Measurements from ENCODE around the gene PARP15. TPM values are rescaled to one million over a fixed set of nuclear protein-coding genes. Genes with fewer than 3 reads are reported as not detected.

The PARP15 gene
- polyA plus RNA-seq, 1 donor (not counting 4 experiments of a cell fraction or from before 2014, with no cell fraction given) = 0.25 TPM

GRCh38 chr3:122557356-122557755, 20.1 kb upstream of the PARP15 start:
- Histone ChIP-seq H3K9me1 (ENCODE audit: control insufficient read depth, extremely low read depth, insufficient read depth, low read length) (no peaks in the 10 kb centered on the region), H3K9ac (ENCODE audit: control insufficient read depth, extremely low read depth, insufficient read depth, low read length) (no peak overlapping the region), H3K36me3 (ENCODE audit: control insufficient read depth in 2 of 2, extremely low read depth in 1 of 2, insufficient read depth in 2 of 2, low read length in 2 of 2) (peaks cover 5 to 23% of the 10 kb centered on the region in 2 experiments), H3K4me2 (ENCODE audit: control insufficient read depth, extremely low read depth, insufficient read depth, low read depth, low read length) (no peak overlapping the region), H4K20me1 (ENCODE audit: control insufficient read depth, extremely low read depth, insufficient read depth, low read length) (no peaks in the 10 kb centered on the region), H3K79me2 (ENCODE audit: control insufficient read depth, insufficient read depth, low read length) (no peaks in the 10 kb centered on the region), H3K27ac (ENCODE audit: control insufficient read depth, insufficient read depth, low read length) (no peak overlapping the region), H3K27me3 (ENCODE audit: control insufficient read depth, extremely low read depth, insufficient read depth, low read length) (no peaks in the 10 kb centered on the region), H3K4me3 (ENCODE audit: control insufficient read depth in 2 of 3, extremely low read depth in 1 of 3, insufficient read depth in 2 of 3, low read depth in 1 of 3, low read length in 3 of 3) (no peak overlapping the region), H3K4me1 (ENCODE audit: control insufficient read depth, extremely low read depth, insufficient read depth, low read length) (peaks cover 5% of the 10 kb centered on the region), H3K9me3 (ENCODE audit: control insufficient read depth, low read depth, low read length) (no peaks in the 10 kb centered on the region), H2AFZ (ENCODE audit: control insufficient read depth, low read length) (no peak overlapping the region)
- FAIRE-seq (no peak), DNase-seq (ENCODE audit: low read depth, low spot score) (no peak)
- dilution Hi-C loops (cut with MboI; ENCODE audit: extremely low pct_ligation_motif_present, low sequenced_read_pairs) = no loop called here
- TF ChIP-seq, protein P1, sequence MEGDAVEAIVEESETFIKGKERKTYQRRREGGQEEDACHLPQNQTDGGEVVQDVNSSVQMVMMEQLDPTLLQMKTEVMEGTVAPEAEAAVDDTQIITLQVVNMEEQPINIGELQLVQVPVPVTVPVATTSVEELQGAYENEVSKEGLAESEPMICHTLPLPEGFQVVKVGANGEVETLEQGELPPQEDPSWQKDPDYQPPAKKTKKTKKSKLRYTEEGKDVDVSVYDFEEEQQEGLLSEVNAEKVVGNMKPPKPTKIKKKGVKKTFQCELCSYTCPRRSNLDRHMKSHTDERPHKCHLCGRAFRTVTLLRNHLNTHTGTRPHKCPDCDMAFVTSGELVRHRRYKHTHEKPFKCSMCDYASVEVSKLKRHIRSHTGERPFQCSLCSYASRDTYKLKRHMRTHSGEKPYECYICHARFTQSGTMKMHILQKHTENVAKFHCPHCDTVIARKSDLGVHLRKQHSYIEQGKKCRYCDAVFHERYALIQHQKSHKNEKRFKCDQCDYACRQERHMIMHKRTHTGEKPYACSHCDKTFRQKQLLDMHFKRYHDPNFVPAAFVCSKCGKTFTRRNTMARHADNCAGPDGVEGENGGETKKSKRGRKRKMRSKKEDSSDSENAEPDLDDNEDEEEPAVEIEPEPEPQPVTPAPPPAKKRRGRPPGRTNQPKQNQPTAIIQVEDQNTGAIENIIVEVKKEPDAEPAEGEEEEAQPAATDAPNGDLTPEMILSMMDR (optimal IDR thresholded peaks at IDR 0.05 in 1 of 3, IDR thresholded peaks at IDR 0.05 in 1 of 3, conservative IDR thresholded peaks at IDR 0.05 in 1 of 3; ENCODE audit: extremely low read depth in 1 of 3, insufficient read depth in 2 of 3, low read length in 3 of 3) = no peak

- peaks cover 5 to 23% of the 10 kb centered on the region in 2 experiments for H3K36me3 ChIP-seq (ENCODE audit: control insufficient read depth in 2 of 2, extremely low read depth in 1 of 2, insufficient read depth in 2 of 2, low read length in 2 of 2)
- dilution Hi-C loops (cut with MboI; ENCODE audit: extremely low pct_ligation_motif_present, low sequenced_read_pairs) = no loop called here
These were observed 18.8 kb upstream of the PARP15 start for GRCh38 chr3:122558605-122559004.

More at GRCh38 chr3:122558605-122559004, 18.8 kb upstream of the PARP15 start:
- H3K9ac ChIP-seq (ENCODE audit: control insufficient read depth, extremely low read depth, insufficient read depth, low read length) = no peak overlapping the region
- H3K27me3 ChIP-seq (ENCODE audit: control insufficient read depth, extremely low read depth, insufficient read depth, low read length) = no peaks in the 10 kb centered on the region
- peaks cover 11% of the 10 kb centered on the region for H3K4me1 ChIP-seq (ENCODE audit: control insufficient read depth, extremely low read depth, insufficient read depth, low read length)
- H4K20me1 ChIP-seq (ENCODE audit: control insufficient read depth, extremely low read depth, insufficient read depth, low read length) = no peaks in the 10 kb centered on the region
- no peak for DNase-seq (ENCODE audit: low read depth, low spot score)
- H3K79me2 ChIP-seq (ENCODE audit: control insufficient read depth, insufficient read depth, low read length) = peaks cover 9% of the 10 kb centered on the region
- H3K9me3 ChIP-seq (ENCODE audit: control insufficient read depth, low read depth, low read length) = no peaks in the 10 kb centered on the region
- no peak for TF ChIP-seq EZH2 (IDR thresholded peaks at IDR 0.05; ENCODE audit: low read length)
- TF ChIP-seq, protein P1 (optimal IDR thresholded peaks at IDR 0.05 in 1 of 3, IDR thresholded peaks at IDR 0.05 in 1 of 3, conservative IDR thresholded peaks at IDR 0.05 in 1 of 3; ENCODE audit: extremely low read depth in 1 of 3, insufficient read depth in 2 of 3, low read length in 3 of 3) = no peak
- no peak for FAIRE-seq
- H3K4me2 ChIP-seq (ENCODE audit: control insufficient read depth, extremely low read depth, insufficient read depth, low read depth, low read length) = no peak overlapping the region
- H3K4me3 ChIP-seq (ENCODE audit: control insufficient read depth in 2 of 3, extremely low read depth in 1 of 3, insufficient read depth in 2 of 3, low read depth in 1 of 3, low read length in 3 of 3) = no peak overlapping the region
- H3K9me1 ChIP-seq (ENCODE audit: control insufficient read depth, extremely low read depth, insufficient read depth, low read length) = no peaks in the 10 kb centered on the region
- H3K27ac ChIP-seq (ENCODE audit: control insufficient read depth, insufficient read depth, low read length) = no peak overlapping the region
- H2AFZ ChIP-seq (ENCODE audit: control insufficient read depth, low read length) = no peak overlapping the region

Data from keratinocyte (primary cell).